Measurements from ENCODE around the gene PRLR. TPM values are rescaled to one million over a fixed set of nuclear protein-coding genes. Genes with fewer than 3 reads are reported as not detected.

The PRLR gene
- total RNA-seq, 2 experiments from 2014 or later, result not detected

- no peaks in the 10 kb centered on the region for H3K9me3 Mint-ChIP-seq
- no peak overlapping the region for H3K4me3 Mint-ChIP-seq
- no peaks in the 10 kb centered on the region for H3K4me1 Mint-ChIP-seq (ENCODE audit: low read depth)
- no peak overlapping the region for H3K27ac Mint-ChIP-seq
- TF ChIP-seq, protein P1, sequence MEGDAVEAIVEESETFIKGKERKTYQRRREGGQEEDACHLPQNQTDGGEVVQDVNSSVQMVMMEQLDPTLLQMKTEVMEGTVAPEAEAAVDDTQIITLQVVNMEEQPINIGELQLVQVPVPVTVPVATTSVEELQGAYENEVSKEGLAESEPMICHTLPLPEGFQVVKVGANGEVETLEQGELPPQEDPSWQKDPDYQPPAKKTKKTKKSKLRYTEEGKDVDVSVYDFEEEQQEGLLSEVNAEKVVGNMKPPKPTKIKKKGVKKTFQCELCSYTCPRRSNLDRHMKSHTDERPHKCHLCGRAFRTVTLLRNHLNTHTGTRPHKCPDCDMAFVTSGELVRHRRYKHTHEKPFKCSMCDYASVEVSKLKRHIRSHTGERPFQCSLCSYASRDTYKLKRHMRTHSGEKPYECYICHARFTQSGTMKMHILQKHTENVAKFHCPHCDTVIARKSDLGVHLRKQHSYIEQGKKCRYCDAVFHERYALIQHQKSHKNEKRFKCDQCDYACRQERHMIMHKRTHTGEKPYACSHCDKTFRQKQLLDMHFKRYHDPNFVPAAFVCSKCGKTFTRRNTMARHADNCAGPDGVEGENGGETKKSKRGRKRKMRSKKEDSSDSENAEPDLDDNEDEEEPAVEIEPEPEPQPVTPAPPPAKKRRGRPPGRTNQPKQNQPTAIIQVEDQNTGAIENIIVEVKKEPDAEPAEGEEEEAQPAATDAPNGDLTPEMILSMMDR (IDR thresholded peaks at IDR 0.05), result no peak
- intact Hi-C loops (cut with micrococcal nuclease), result no loop called here
- H3K36me3 Mint-ChIP-seq (ENCODE audit: low read depth), result no peaks in the 10 kb centered on the region
- ATAC-seq, result no peak
- H3K27me3 Mint-ChIP-seq, result peaks cover 5% of the 10 kb centered on the region
- CTCF ChIA-PET, result no interaction called here
- POLR2A ChIA-PET, result no interaction called here
- no peak for DNase-seq
These were observed 10.6 kb upstream of the PRLR start for GRCh38 chr5:35240892-35241291.

DNA sequence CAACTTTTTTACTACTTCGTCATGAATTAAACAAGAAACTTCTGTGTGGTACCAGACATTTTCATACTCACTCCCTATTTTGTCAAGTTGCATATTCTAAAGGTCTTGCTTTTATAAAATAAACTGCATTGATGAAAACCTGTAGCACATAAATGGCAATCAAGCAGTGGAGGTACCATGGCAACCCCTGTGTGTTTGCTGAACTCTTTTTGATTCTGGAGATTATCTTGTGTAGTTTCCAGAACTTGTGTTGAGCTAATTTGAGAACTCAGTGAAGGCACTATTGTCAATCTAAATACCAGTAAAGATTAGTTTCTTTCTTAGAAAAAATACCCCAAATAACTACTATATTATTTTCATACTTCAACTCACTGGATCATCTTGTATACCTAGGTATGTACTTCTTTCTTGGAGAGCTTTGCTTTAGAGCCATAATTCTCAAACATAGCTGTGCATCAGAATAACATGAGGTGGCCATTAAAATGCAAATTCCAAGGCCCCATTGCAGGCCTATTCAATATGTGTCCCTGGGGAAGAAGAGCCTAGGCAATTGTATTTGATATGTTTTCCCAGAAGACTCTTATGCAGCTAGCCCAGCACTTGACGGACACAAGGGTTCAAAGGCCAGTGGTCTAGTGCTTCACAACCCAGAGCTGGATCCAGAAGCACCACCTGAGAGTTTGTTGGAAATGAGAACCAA, 9.8 kb upstream of the PRLR start:
- Mint-ChIP-seq H3K4me3 (no peak overlapping the region), H3K4me1 (ENCODE audit: low read depth) (no peaks in the 10 kb centered on the region), H3K9me3 (no peaks in the 10 kb centered on the region), H3K36me3 (ENCODE audit: low read depth) (no peaks in the 10 kb centered on the region), H3K27me3 (peaks cover 5% of the 10 kb centered on the region), H3K27ac (no peak overlapping the region)
- DNase-seq (no peak), ATAC-seq (no peak)
- TF ChIP-seq, protein P1 (IDR thresholded peaks at IDR 0.05), result no peak
- POLR2A ChIA-PET, result no interaction called here
- intact Hi-C loops (cut with micrococcal nuclease), result no loop called here
- CTCF ChIA-PET, result no interaction called here

GRCh38 chr5:35239476-35239875, 9.2 kb upstream of the PRLR start:
- H3K27ac Mint-ChIP-seq, result no peak overlapping the region
- peaks cover 5% of the 10 kb centered on the region for H3K27me3 Mint-ChIP-seq
- H3K4me1 Mint-ChIP-seq (ENCODE audit: low read depth), result no peaks in the 10 kb centered on the region
- intact Hi-C loops (cut with micrococcal nuclease), result no loop called here
- no peaks in the 10 kb centered on the region for H3K36me3 Mint-ChIP-seq (ENCODE audit: low read depth)
- TF ChIP-seq, protein P1 (IDR thresholded peaks at IDR 0.05), result no peak
- H3K4me3 Mint-ChIP-seq, result no peak overlapping the region
- H3K9me3 Mint-ChIP-seq, result no peaks in the 10 kb centered on the region
- DNase-seq (no peak), ATAC-seq (no peak)
- ChIA-PET POLR2A (no interaction called here), CTCF (no interaction called here)

DNA sequence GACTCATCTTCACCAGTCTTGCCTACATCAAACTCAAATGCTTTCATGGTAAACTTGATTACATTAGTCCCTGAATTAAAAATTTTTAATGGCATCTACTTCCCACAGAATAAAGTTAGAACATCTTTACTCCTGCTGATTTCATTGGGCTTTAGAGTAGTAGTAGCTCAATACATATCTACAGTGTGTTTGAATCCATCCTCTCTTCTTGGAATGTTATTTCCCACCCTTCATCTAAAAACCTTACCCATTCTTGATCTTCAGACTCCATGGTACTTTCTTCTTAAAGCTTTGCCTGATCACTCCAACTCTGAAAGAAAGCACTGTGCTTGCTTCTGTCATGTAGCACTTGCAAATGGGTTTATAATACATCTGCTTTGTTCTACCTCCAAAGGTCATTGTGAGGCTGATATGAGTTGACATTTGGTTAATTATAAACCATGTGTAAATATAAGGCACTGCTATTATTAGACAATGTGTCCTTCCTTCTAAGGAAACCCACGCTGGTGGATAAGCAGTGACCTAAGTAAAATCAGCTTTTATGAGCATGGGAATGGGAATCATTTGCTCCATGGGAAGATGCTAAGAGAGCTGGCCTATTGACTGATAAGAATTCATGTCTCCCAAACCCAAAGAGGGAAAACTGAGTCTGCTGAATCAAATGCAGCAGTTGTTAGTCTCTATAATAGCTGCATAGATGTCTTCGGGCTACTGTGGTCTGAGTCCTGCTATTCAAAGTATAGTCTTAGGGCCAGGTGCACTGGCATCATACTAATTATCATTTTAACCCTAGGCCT, 7.5 kb upstream of the PRLR start:
- no peak overlapping the region for H3K4me3 Mint-ChIP-seq
- POLR2A ChIA-PET, result interaction anchor here (0.8 kb wide), 1 partner anchor 15 kb away, joined by 3 read pairs; no protein-coding TSS in a partner anchor
- CTCF ChIA-PET, result no interaction called here
- H3K27me3 Mint-ChIP-seq, result peaks cover 5% of the 10 kb centered on the region
- H3K9me3 Mint-ChIP-seq, result no peaks in the 10 kb centered on the region
- TF ChIP-seq, protein P1 (IDR thresholded peaks at IDR 0.05), result no peak
- no peak for ATAC-seq
- H3K36me3 Mint-ChIP-seq (ENCODE audit: low read depth), result no peaks in the 10 kb centered on the region
- H3K4me1 Mint-ChIP-seq (ENCODE audit: low read depth), result no peaks in the 10 kb centered on the region
- DNase-seq, result no peak
- intact Hi-C loops (cut with micrococcal nuclease), result no loop called here
- H3K27ac Mint-ChIP-seq, result no peak overlapping the region

DNA sequence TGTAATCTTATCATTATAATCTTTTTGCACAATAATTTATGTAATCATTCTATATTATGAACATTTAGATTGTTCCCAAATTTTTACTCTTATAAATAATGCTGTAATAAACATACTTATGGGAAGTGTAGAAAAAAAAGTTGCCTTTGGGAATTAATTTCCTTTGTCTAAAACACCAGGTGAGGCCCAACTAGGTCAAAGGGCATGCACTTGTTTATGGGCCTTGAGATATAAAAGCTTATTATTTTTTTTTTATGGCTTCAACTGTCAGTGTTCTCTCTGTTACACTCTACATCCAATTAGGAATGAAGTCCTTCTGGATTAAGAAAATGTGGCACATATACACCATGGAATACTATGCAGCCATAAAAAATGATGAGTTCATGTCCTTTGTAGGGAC, 6.5 kb upstream of the PRLR start:
- intact Hi-C loops (cut with micrococcal nuclease), result no loop called here
- H3K4me3 Mint-ChIP-seq, result no peak overlapping the region
- POLR2A ChIA-PET, result no interaction called here
- peaks cover 12% of the 10 kb centered on the region for H3K27me3 Mint-ChIP-seq
- H3K36me3 Mint-ChIP-seq (ENCODE audit: low read depth), result no peaks in the 10 kb centered on the region
- TF ChIP-seq, protein P1 (IDR thresholded peaks at IDR 0.05), result no peak
- no peak for DNase-seq
- no peak for ATAC-seq
- H3K27ac Mint-ChIP-seq, result no peak overlapping the region
- no peaks in the 10 kb centered on the region for H3K4me1 Mint-ChIP-seq (ENCODE audit: low read depth)
- H3K9me3 Mint-ChIP-seq, result no peaks in the 10 kb centered on the region
- CTCF ChIA-PET, result no interaction called here
